WTC11 (cell line): Measurements from ENCODE around the gene CLIP3.

ENCODE experiments used
- CBFB ChIP-seq: sonication (generic); formaldehyde crosslinking; IDR thresholded peaks from 2 replicates; pipeline ENCODE4 v1.8.1; 2022; ENCODE audit warnings: mild to moderate bottlenecking, low read depth, missing genetic modification reagents
- CREM ChIP-seq: sonication (generic); formaldehyde crosslinking; IDR thresholded peaks from 2 replicates; pipeline ENCODE4 v1.8.1; 2022; ENCODE audit warnings: mild to moderate bottlenecking, missing genetic modification reagents, moderate library complexity
- ETV6 ChIP-seq: sonication (generic); formaldehyde crosslinking; IDR thresholded peaks from 2 replicates; pipeline ENCODE4 v1.8.1; 2022; ENCODE audit warnings: mild to moderate bottlenecking, missing genetic modification reagents
- FOXK1 ChIP-seq: sonication (generic); formaldehyde crosslinking; IDR thresholded peaks from 2 replicates; pipeline ENCODE4 v1.8.0; 2022; ENCODE audit warnings: mild to moderate bottlenecking, moderate library complexity, missing genetic modification reagents
- HMGXB4 ChIP-seq: sonication (generic); formaldehyde crosslinking; IDR thresholded peaks from 2 replicates; pipeline ENCODE4 v1.8.1; 2023; ENCODE audit warnings: mild to moderate bottlenecking, moderate library complexity, missing genetic modification reagents
- MXD4 ChIP-seq: fragments of 250-450 bp; sonication (Bioruptor Pico); IDR thresholded peaks from 2 replicates; pipeline ENCODE4 v1.8.0; 2021; ENCODE audit warnings: mild to moderate bottlenecking, moderate library complexity, borderline replicate concordance
- RORB ChIP-seq: fragments of 250-450 bp; sonication (Bioruptor Pico); IDR thresholded peaks from 2 replicates; pipeline ENCODE4 v1.9.0; 2021; ENCODE audit warnings: mild to moderate bottlenecking
- SP1 ChIP-seq: sonication (generic); formaldehyde crosslinking; conservative IDR thresholded peaks from 2 replicates; pipeline ENCODE4 v1.8.1; 2022; ENCODE audit warnings: missing genetic modification reagents
- USF2 ChIP-seq: sonication (generic); formaldehyde crosslinking; IDR thresholded peaks from 2 replicates; pipeline ENCODE4 v1.8.1; 2023; ENCODE audit warnings: mild to moderate bottlenecking, missing genetic modification reagents, moderate library complexity
- ZNF232 ChIP-seq: sonication (generic); formaldehyde crosslinking; IDR thresholded peaks from 2 replicates; pipeline ENCODE4 v1.8.0; 2022; ENCODE audit warnings: mild to moderate bottlenecking, missing genetic modification reagents
- ZNF423 ChIP-seq: fragments of 250-450 bp; sonication (Bioruptor Pico); IDR thresholded peaks from 2 replicates; pipeline ENCODE4 v2.1.2; 2022; ENCODE audit warnings: mild to moderate bottlenecking, moderate library complexity
- TF ChIP-seq, protein P1 (sequence below): fragments of 200-600 bp; IDR thresholded peaks from 2 replicates; pipeline ENCODE4 v1.8.0; 2022; ENCODE audit warnings: antibody characterized with exemption

GRCh38 chr19:36041831-36042230 is 9.2 kb upstream of the CLIP3 start:
- TF ChIP-seq, protein P1, sequence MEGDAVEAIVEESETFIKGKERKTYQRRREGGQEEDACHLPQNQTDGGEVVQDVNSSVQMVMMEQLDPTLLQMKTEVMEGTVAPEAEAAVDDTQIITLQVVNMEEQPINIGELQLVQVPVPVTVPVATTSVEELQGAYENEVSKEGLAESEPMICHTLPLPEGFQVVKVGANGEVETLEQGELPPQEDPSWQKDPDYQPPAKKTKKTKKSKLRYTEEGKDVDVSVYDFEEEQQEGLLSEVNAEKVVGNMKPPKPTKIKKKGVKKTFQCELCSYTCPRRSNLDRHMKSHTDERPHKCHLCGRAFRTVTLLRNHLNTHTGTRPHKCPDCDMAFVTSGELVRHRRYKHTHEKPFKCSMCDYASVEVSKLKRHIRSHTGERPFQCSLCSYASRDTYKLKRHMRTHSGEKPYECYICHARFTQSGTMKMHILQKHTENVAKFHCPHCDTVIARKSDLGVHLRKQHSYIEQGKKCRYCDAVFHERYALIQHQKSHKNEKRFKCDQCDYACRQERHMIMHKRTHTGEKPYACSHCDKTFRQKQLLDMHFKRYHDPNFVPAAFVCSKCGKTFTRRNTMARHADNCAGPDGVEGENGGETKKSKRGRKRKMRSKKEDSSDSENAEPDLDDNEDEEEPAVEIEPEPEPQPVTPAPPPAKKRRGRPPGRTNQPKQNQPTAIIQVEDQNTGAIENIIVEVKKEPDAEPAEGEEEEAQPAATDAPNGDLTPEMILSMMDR = no peak
- no peak for TF ChIP-seq ZNF423 (CRISPR knock-in tag)
- TF ChIP-seq HMGXB4 (CRISPR knock-in tag) = no peak
- no peak for TF ChIP-seq SP1 (CRISPR knock-in tag)
- no peak for TF ChIP-seq RORB (CRISPR knock-in tag)
- no peak for TF ChIP-seq USF2
- no peak for TF ChIP-seq CREM
- no peak for TF ChIP-seq MXD4
- no peak for TF ChIP-seq CBFB
- TF ChIP-seq ZNF232 = no peak
- no peak for TF ChIP-seq ETV6
- no peak for TF ChIP-seq FOXK1
